H1 (cell line): Measurements from ENCODE around the gene RASSF5.

Experiments used
- GABPA ChIP-seq: IDR thresholded peaks from 2 replicates; pipeline ENCODE4 v1.6.1; 2011; ENCODE audit warnings: mild to moderate bottlenecking, low read length, moderate library complexity, borderline replicate concordance; ENCODE audit not compliant: insufficient read depth
- KDM1A ChIP-seq: fragments of 200-600, 300-600 bp; sonication (generic); IDR thresholded peaks from 2 replicates; pipeline ENCODE4 v1.7.1; 2016; ENCODE audit warnings: mild to moderate bottlenecking, low read length, borderline replicate concordance
- RFX5 ChIP-seq: IDR thresholded peaks from 2 replicates; pipeline ENCODE4 v1.6.1; 2011; ENCODE audit warnings: low read depth, low read length, improper control_type of control experiment, borderline replicate concordance
- TF ChIP-seq, protein P1 (sequence below), 3 experiments: IDR thresholded peaks; 1 replicate in 2 of 3; 2 replicates in 1 of 3; pipeline versions ENCODE4 v1.5.1 to v1.6.1; 2011; ENCODE audit warnings: low read length in 3 of 3, mild to moderate bottlenecking in 3 of 3, inconsistent platforms in 2 of 3, low read depth in 1 of 3, moderate library complexity in 1 of 3; ENCODE audit not compliant: insufficient read depth in 1 of 3; ENCODE audit errors: control extremely low read depth in 1 of 3

DNA sequence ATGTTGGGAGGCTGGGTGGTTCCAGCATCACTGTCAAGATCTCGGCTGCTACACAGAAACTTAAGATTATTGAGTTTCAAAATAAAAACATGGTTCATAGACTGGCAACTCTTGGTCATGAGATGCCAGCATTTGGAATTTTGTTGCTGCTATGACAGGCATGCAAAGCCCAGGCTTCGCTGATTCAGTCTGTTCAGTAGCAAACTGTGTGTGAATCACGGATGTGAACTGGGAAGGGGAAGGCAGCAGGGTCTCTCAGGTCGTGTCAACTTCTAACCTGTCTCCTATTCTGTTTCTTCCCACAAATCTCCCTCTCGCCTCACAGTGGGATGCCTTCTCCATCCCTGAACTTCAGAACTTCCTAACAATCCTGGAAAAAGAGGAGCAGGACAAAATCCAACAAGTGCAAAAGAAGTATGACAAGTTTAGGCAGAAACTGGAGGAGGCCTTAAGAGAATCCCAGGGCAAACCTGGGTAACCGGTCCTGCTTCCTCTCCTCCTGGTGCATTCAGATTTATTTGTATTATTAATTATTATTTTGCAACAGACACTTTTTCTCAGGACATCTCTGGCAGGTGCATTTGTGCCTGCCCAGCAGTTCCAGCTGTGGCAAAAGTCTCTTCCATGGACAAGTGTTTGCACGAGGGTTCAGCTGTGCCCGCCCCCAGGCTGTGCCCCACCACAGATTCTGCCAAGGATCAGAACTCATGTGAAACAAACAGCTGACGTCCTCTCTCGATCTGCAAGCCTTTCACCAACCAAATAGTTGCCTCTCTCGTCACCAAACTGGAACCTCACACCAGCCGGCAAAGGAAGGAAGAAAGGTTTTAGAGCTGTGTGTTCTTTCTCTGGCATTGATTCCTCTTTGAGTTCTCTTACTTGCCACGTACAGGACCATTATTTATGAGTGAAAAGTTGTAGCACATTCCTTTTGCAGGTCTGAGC, 79.4 kb downstream of the RASSF5 start:
- TF ChIP-seq, protein P1, sequence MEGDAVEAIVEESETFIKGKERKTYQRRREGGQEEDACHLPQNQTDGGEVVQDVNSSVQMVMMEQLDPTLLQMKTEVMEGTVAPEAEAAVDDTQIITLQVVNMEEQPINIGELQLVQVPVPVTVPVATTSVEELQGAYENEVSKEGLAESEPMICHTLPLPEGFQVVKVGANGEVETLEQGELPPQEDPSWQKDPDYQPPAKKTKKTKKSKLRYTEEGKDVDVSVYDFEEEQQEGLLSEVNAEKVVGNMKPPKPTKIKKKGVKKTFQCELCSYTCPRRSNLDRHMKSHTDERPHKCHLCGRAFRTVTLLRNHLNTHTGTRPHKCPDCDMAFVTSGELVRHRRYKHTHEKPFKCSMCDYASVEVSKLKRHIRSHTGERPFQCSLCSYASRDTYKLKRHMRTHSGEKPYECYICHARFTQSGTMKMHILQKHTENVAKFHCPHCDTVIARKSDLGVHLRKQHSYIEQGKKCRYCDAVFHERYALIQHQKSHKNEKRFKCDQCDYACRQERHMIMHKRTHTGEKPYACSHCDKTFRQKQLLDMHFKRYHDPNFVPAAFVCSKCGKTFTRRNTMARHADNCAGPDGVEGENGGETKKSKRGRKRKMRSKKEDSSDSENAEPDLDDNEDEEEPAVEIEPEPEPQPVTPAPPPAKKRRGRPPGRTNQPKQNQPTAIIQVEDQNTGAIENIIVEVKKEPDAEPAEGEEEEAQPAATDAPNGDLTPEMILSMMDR (IDR thresholded peaks at IDR 0.05; ENCODE audit: control extremely low read depth in 1 of 3, insufficient read depth in 1 of 3, low read depth in 1 of 3, low read length in 3 of 3), result no peak
- TF ChIP-seq KDM1A, result no peak
- TF ChIP-seq GABPA, result no peak
- TF ChIP-seq RFX5, result no peak
